Body of pancreas (tissue), 4 donors: Measurements from ENCODE around the gene PTPRN2.

Experiments
- CTCF ChIP-seq, 7 experiments: fragments of 450-650 bp in 4 of 7; fragments of 200-600 bp in 3 of 7; sonication (generic) in 3 of 7; IDR thresholded peaks; one replicate each; pipeline ENCODE4 v1.5.1; 2016 to 2019; ENCODE audit warnings: antibody characterized with exemption in 7 of 7
- POLR2A ChIP-seq, 3 donors: fragments of 450-650 bp; IDR thresholded peaks; one replicate each; pipeline ENCODE4 v1.6.1; 2016; ENCODE audit warnings: antibody characterized with exemption in 3 of 3, mild to moderate bottlenecking in 2 of 3

- TF ChIP-seq POLR2A (IDR thresholded peaks at IDR 0.05) (no peak), CTCF (IDR thresholded peaks at IDR 0.05) (no peak)
These were observed 320.5 kb downstream of the PTPRN2 start for GRCh38 chr7:158266817-158267741.
